ENCODE data around the gene MIAT.

GRCh38 chr22:26677217-26677616, 19.8 kb downstream of the MIAT start:
- TF ChIP-seq EZH2 (IDR thresholded peaks at IDR 0.05; ENCODE audit: low read depth) (no peak), CTCF (conservative IDR thresholded peaks at IDR 0.05) (no peak)
